DMS53 (cell line): Measurements from ENCODE around the gene RAG2.

Experiments used
- DNase-seq: peaks from one replicate; lab custom pipeline; 2025; lab: John Stamatoyannopoulos, UW

The RAG2 gene

GRCh38 chr11:36598051-36598450 is at the start of gene RAG2:
TSS of gene RAG2 (minus strand) at chr11:36598236. CDS start at chr11:36594168, 4,068 bp downstream.
- no peak for DNase-seq

- no peak for DNase-seq
These were observed 40.5 kb upstream of the RAG2 start for GRCh38 chr11:36638556-36638955.

GRCh38 chr11:36635066-36635862 is 37.2 kb upstream of the RAG2 start:
- DNase-seq: no peak

DNA sequence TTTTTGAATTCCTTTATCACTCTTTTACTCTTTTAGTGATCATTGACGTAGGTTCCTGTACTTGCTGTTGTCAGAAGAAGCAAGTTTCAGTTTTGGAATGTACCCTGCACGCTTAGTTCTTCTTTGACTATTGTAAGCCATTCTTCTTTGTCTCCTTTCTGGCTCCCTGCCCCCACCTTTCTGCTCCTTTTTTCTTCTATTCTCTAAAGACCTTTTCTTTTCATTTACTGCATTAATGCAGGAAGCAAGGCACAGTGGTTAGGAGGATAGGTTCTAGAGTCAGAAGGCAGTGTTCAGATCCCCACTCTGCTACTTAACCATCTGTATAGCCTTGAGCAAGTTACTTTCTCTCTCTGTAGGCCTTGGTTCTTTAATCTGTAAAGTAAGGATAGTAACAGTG is 33.7 kb upstream of the RAG2 start:
- no peak for DNase-seq

DNA sequence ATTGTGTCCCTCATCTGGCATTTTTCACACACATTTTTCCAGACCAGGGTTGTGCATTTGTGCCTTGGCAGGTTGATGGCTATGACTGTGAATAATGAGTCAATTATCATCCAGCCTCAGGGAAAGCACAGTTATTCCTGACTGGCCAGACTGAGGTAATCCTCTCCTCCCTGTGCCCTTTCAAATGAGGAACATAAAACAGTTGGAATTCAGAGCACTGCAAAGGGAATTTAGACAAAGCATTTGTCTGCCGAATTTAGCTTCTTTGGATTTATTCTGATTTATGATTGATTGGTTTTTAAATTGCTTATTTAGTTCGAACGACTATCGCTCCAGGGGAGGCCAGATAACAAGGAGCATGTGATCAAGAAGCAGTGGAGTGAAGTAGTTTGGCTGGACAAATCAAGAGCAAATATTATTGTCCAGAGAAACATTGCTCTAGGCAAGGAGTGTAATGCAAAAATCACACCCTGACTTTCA is 30.8 kb upstream of the RAG2 start:
- DNase-seq: no peak

GRCh38 chr11:36628141-36628540 is 30.1 kb upstream of the RAG2 start:
- no peak for DNase-seq

- no peak for DNase-seq
These were observed 29.4 kb upstream of the RAG2 start for GRCh38 chr11:36627471-36627870.

- DNase-seq: no peak
These were observed 29.0 kb upstream of the RAG2 start for GRCh38 chr11:36627006-36627405.

DNA sequence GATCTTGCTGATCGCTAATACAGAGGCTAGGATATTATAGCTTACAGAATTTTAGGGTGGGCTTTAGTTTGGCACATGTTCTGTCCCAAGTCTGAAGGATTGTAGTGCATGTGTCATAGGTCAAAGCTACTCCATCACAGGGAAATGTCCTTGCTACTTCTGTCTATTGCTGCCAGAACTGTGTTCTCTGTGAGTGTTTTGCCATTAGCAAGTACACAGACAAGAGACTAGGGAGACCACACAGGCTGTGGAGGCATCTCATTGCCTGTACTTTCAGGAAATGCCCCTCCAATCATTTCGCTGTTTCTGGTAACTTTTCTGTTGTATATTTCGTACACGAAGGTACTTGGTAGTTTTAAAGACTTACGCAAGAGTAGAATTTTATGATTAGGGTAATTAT is 25.5 kb upstream of the RAG2 start:
- DNase-seq: no peak

DNA sequence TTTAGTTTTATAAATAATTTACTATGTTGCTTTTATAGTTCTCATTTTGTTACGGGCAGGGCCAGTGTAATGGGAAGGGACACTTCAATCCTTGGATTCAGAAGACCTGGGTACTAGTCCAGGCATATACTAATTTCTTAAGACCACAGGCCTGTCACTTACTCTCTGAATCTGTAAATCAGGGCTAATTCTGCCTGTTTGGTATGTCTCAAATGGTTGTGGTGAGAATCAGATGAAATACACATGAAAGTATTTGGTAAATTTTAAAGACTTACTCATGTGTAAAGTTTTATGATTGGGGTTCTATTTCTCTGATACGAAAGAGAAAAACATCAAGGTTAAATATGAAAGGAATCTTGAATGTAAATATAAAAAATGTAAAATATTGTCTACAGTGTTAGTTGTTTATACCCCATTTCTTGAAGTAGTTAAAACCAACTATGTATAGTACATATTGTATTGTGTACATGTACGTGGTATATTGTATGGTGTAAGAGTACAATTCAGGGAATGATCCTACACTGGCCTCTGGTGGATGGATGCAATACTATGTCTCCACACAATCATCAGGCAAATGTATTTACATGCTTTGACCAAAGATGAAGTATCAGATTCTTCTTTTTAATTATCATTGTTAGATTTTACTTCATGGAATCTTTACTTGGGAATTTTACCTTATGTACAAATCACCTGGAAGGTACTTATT is 24.5 kb upstream of the RAG2 start:
- DNase-seq: peak; percentile 54

- no peak for DNase-seq
These were observed 22.2 kb upstream of the RAG2 start for GRCh38 chr11:36620246-36620645.

GRCh38 chr11:36619502-36619901 is 21.5 kb upstream of the RAG2 start:
- no peak for DNase-seq

GRCh38 chr11:36618363-36619047 is 20.5 kb upstream of the RAG2 start:
- DNase-seq: no peak

DNA sequence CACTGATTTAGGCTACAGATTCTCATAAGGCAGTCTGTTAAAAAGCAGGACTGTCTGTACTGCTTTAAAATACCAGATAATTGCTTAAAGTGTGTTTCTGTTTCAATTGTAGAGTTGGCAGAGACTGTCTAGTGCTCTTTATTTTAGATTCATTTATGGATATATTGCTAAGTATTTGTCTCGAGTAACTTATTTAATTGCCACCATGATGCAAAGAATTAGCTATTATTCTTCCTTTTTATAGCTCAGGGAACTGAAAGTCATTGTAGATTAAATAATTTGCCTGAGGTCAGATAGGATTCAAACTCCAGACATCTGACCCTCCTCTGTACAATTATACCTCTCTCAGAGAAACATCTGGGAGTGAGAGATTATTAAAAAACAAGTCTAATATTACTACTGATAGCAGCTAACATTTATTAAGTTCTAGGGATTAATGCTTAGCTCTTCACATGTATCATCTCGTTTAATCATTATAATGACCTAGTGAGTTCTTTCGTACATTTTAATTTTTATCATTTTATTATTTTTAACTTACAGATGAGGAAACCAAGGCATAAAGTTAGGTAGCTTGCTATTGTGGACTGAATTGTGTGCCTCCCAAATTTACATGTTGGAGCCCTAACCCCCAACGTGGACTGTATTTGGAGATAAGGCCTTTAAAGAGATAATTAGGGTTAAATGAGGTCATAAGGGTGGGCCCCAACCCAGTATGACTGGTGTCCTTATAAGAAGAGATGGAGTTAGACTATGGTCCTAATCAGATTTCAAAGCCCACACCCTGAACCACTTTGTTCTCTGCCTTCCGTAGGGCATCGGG is 19.7 kb upstream of the RAG2 start:
- no peak for DNase-seq

GRCh38 chr11:36615826-36616225 is 17.8 kb upstream of the RAG2 start:
- no peak for DNase-seq

DNA sequence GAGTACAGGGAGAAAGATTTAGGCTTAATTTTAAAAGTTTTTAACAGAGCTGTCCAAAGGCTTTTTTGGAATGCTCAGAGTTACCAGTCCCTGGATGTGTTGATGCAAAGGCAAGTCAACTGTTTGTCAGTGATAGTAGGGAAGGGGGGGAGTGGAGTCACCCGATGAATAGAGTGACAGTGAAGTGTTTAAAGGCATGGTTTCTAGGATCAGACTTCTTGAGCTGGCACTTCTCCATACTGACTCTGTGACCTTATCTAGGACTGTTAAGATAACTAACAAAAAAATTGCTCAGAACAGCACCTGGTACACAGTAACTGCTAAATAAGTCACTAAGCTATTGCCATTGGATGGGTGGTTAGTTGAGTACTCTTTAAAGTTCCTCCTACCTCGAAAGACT is 11.3 kb upstream of the RAG2 start:
- DNase-seq: no peak

- DNase-seq: no peak
These were observed 10.6 kb upstream of the RAG2 start for GRCh38 chr11:36608491-36609199.

- DNase-seq: no peak
These were observed 7.5 kb upstream of the RAG2 start for GRCh38 chr11:36605221-36606216.

DNA sequence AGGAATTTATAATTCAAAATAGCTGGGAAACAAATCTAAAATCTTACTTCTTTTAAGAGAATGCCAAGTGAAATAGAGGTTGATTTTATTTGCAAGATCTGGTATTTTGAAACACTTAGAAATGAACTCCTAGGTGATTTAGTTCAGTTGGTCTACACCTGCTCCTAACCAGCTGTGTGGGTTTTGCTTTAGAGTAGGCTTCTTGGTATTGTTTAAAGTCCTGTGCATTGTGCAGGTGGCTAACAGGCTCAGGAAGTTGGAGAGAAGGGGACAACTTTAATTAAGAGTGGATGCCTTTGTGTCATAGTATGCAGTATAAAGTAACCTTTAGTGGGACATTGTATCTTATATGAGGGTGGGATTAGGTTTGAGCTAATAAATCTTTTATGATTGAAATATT is 4.1 kb upstream of the RAG2 start:
- no peak for DNase-seq

- no peak for DNase-seq
These were observed 3.1 kb upstream of the RAG2 start for GRCh38 chr11:36601155-36601554.
